Measurements from ENCODE around the gene RBMX.

DNA sequence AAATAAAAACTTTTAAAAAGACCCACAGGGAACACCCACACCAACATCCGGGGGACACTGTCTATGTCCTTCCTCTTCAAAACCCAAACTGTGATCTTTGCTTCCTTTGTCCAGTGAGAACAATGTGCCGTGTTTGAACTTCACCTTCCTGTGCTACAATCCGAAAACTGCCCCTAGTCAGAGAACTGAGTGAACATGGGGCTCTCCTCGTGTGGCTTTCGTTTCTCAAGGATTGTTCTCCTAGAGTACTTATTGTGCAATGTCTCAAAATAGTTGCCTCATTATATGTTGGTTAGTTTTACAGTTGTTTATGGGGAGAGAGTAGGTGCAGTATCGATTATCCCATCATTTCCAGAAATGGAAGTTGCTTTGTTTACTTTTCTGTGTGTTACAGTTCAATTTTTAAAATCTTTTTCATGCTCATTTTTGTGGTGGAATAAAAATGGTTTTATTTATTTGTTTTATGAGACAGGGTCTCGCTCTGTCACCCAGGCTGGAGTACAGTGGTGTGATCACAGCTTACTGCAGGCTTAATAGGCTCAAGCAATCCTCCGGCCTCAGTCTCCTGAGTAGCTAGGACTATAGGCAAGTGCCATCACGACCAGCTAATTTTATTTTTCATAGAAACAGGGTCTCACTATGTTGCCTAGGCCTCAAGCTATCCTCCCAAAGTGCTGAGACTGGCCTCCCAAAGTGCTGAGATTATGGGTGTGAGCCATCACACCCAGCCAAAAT is 29.9 kb downstream of the RBMX start:
- no peak for TF ChIP-seq CTCF (IDR thresholded peaks at IDR 0.05; ENCODE audit: insufficient read depth, low read length, poor library complexity, severe bottlenecking)
- no peak for TF ChIP-seq EZH2phosphoT487 (conservative IDR thresholded peaks at IDR 0.05; ENCODE audit: low read length)
